ENCODE results near the gene FAM9C.

- TF ChIP-seq CTCF (IDR thresholded peaks at IDR 0.05) (peak in 1 of 3 experiments; percentile 7), POLR2AphosphoS5 (IDR thresholded peaks at IDR 0.05) (no peak)
These were observed 50.6 kb downstream of the FAM9C start for GRCh38 chrX:12993826-12994225.

Measured in esophagus muscularis mucosa (tissue), 3 donors.